Kidney (tissue), 14 donors: Measurements from ENCODE around the gene UNC119. TPM values are rescaled to one million over a fixed set of nuclear protein-coding genes. Genes with fewer than 3 reads are reported as not detected.
A peak's percentile ranks its signal among the peaks of the same experiment; 100 is the strongest.

Source experiments
- DNase-seq, 5 donors: peaks; one replicate each; pipeline ENCODE4 v3.0.0-alpha.2; 2013 to 2020
- FAIRE-seq: peaks from 2 replicates; lab custom pipeline; 2012; peaks lifted over from hg19 to GRCh38; lab: Jason Lieb, UNC
- H3K27ac ChIP-seq, 2 donors: one replicate each; pipeline ENCODE4 v1.7.0; 2013; ENCODE audit warnings: low read depth in 2 of 2, low read length in 2 of 2, inconsistent platforms in 1 of 2
- H3K27me3 ChIP-seq: one replicate; pipeline ENCODE4 v1.7.1; 2013; ENCODE audit warnings: low read length, inconsistent platforms; ENCODE audit not compliant: control insufficient read depth, insufficient read depth
- H3K36me3 ChIP-seq, 3 donors: one replicate each; pipeline versions ENCODE4 v1.7.0 to v1.7.1; 2013; ENCODE audit warnings: low read length in 3 of 3, control low read depth in 1 of 3, inconsistent platforms in 1 of 3; ENCODE audit not compliant: insufficient read depth in 3 of 3, control insufficient read depth in 2 of 3
- H3K4me1 ChIP-seq, 3 donors: one replicate each; pipeline versions ENCODE4 v1.7.0 to v1.7.1; 2013; ENCODE audit warnings: low read length in 3 of 3, inconsistent platforms in 1 of 3, low read depth in 1 of 3; ENCODE audit not compliant: control insufficient read depth in 2 of 3, insufficient read depth in 2 of 3
- H3K4me3 ChIP-seq, 3 donors: one replicate each; pipeline versions ENCODE4 v1.7.0 to v1.8.1; 2013; ENCODE audit warnings: low read length in 3 of 3, control low read depth in 1 of 3, inconsistent platforms in 1 of 3
- H3K9ac ChIP-seq, 3 donors: one replicate each; pipeline versions ENCODE4 v1.7.0 to v1.7.1; 2013; ENCODE audit warnings: low read length in 3 of 3, control low read depth in 1 of 3, inconsistent platforms in 1 of 3
- H3K9me3 ChIP-seq, 3 donors: one replicate each; pipeline versions ENCODE4 v1.7.0 to v1.7.1; 2013; ENCODE audit warnings: low read length in 3 of 3, control low read depth in 1 of 3, inconsistent platforms in 1 of 3; ENCODE audit not compliant: control insufficient read depth in 2 of 3, insufficient read depth in 1 of 3
- intact Hi-C: fragments of 100-400 bp; cut with DNase I; formaldehyde crosslinking; loops from one replicate; pipeline ENCODE4 v1.11.1; 2022
- polyA plus RNA-seq: library from polyadenylated mRNA; stranded (reverse); fragments of 350-450 nt; fragmentation: Illumina TruSeq; extraction: RNeasy Lipid Tissue Mini Kit (QIAGEN cat#74804); gene quantifications from one replicate; pipeline ENCODE4 v1.2.3, GENCODE V29; 2014; ENCODE audit warnings: low read depth, low replicate concordance; ENCODE audit not compliant: insufficient read depth
- total RNA-seq: library from RNA; stranded (reverse); fragmentation: NEBNext Ultra II Directional; extraction: Animal tissue kit (Norgen Biotek cat#: 25700); gene quantifications from one replicate; pipeline ENCODE4 v1.2.1, GENCODE V29; 2021
- TF ChIP-seq, protein P1 (sequence below): IDR thresholded peaks from 3 replicates; pipeline ENCODE4 v1.5.1; 2012; ENCODE audit warnings: mild to moderate bottlenecking, moderate library complexity, borderline replicate concordance; ENCODE audit not compliant: insufficient read depth; ENCODE audit errors: extremely low read depth
- donor health status: control.
- donor health status: control.
- donor health status: control.
- donor health status: control.
- donor health status: control.
- donor health status: DM: yes; HTN: yes; CAD: no.
- donor health status: Normal renal cell carcinoma (clear cell type).

Gene UNC119
- total and polyA plus RNA-seq, 2 donors from 2014 or later = 19.0 to 60.7 TPM

DNA sequence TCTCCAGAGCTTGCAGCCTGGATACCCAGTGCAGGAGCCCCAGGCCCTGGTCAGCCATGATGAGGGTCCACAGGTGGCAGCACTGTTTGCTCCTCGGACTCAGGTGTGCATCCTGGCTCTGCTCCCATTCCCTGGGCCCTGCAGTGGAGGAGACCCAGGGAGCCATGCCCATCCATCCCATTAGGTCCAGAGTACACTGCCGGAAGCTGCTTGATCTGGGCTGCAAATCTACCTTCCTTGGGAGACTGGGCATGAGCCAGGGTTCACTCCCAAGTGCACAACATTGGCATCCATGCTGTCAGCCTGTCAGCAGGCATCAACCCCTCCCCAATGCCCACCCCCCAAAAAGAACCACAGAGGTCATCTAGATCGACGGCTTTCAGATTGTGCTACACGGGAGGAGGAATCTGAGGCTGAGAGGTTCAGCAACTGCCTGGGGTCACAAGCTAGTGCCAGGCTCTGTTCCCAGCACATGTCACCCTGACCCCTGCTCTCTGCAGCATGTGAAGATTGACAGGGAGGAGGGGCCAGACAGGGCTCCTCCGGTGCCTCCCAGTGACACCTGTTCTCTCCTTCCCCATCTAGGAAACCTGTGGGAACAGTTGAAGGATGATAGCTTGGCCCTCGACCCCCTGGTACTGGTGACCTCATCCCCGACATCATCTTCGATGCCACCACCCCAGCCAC is 15.7 kb downstream of the UNC119 start:
- DNase-seq = no peak
- H3K9me3 ChIP-seq = no peaks in the 10 kb centered on the region
- no peak overlapping the region for H3K9ac ChIP-seq
- no peaks in the 10 kb centered on the region for H3K4me1 ChIP-seq
- intact Hi-C loops = loop anchor here (5.0 kb wide), 1 partner anchor 39 kb away; no protein-coding TSS in a partner anchor
- no peak overlapping the region for H3K27ac ChIP-seq
- no peak for FAIRE-seq
- TF ChIP-seq, protein P1, sequence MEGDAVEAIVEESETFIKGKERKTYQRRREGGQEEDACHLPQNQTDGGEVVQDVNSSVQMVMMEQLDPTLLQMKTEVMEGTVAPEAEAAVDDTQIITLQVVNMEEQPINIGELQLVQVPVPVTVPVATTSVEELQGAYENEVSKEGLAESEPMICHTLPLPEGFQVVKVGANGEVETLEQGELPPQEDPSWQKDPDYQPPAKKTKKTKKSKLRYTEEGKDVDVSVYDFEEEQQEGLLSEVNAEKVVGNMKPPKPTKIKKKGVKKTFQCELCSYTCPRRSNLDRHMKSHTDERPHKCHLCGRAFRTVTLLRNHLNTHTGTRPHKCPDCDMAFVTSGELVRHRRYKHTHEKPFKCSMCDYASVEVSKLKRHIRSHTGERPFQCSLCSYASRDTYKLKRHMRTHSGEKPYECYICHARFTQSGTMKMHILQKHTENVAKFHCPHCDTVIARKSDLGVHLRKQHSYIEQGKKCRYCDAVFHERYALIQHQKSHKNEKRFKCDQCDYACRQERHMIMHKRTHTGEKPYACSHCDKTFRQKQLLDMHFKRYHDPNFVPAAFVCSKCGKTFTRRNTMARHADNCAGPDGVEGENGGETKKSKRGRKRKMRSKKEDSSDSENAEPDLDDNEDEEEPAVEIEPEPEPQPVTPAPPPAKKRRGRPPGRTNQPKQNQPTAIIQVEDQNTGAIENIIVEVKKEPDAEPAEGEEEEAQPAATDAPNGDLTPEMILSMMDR = no peak
- H3K36me3 ChIP-seq = no peaks in the 10 kb centered on the region
- H3K4me3 ChIP-seq = no peak overlapping the region
- no peaks in the 10 kb centered on the region for H3K27me3 ChIP-seq

DNA sequence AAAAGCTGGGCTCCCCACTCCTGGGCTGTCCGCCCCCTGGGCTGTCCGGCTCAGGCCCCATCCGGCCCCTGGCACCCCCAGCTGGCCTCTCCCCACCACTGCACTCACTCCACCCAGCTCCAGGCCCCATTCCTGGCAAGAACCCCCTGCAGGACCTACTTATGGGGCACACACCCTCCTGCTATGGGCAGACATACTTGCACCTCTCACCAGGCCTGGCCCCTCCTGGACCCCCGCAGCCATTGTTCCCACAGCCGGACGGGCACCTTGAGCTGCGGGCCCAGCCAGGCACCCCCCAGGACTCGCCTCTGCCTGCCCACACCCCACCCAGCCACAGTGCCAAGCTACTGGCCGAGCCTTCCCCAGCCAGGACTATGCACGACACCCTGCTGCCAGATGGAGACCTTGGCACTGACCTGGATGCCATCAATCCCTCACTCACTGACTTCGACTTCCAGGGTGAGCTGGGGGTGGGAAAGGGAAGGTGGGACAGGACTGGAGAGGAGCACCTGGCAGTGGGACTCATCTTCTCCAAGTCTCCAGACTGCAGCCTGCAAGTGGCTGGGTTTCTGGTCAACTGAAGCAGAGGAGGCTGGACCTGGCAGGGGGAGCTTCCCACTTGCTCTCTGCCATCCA is 17.6 kb downstream of the UNC119 start:
- Histone ChIP-seq H3K27ac (no peak overlapping the region), H3K27me3 (no peaks in the 10 kb centered on the region), H3K4me1 (no peaks in the 10 kb centered on the region), H3K36me3 (no peaks in the 10 kb centered on the region), H3K9ac (no peak overlapping the region), H3K9me3 (no peaks in the 10 kb centered on the region), H3K4me3 (no peak overlapping the region)
- DNase-seq = no peak
- TF ChIP-seq, protein P1 = no peak
- FAIRE-seq = no peak
- intact Hi-C loops = loop anchor here (5.0 kb wide), 1 partner anchor 38 kb away; no protein-coding TSS in a partner anchor

DNA sequence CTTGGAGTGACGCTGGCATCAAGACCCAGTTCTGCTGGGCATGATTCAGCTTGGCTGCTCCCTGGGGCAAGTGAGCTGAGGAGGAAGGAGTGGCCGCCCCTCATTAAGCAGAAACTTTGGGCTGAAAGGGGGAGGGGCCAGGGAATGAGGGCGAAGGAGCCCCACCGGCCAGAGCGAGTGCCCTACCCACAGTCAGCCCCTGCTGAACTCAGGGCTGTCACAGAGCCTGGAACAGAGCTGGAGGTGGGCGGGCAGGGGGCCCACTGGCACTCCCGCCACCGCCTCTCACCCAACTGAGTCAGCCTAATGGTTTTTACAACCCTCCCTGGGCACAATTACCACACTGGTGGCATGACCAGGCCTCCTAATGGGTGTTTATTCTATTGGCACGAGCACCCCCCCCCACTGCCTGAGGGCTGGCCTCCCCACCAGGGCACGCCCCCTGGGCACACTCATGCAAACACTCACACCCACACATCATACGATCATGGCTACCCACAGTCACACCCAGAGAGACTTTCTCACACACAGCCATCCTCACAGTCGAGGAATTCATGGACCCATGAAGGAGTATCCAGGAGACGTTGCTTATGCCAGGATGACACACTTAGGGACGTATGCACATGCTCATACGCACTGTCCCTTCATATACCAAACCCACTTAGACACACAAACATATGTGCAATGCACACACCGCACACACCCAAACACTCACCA is 19.2 kb downstream of the UNC119 start:
- intact Hi-C loops = no loop called here
- Histone ChIP-seq H3K27ac (no peak overlapping the region), H3K9me3 (no peaks in the 10 kb centered on the region), H3K36me3 (no peaks in the 10 kb centered on the region), H3K9ac (no peak overlapping the region), H3K4me1 (no peaks in the 10 kb centered on the region), H3K4me3 (no peak overlapping the region), H3K27me3 (no peaks in the 10 kb centered on the region)
- TF ChIP-seq, protein P1 = no peak
- DNase-seq = peak in 2 of 5 donors; percentile 53 to 84
- no peak for FAIRE-seq
